GM21381 (cell line): ENCODE data around the gene GJB3.
"Not testable (repeated sequence)": the region's sequence is repeated elsewhere in the genome, so short reads cannot be mapped to it uniquely, and the experiment has no call there.

Experiments used
- ATAC-seq: cut with Tn5 transposase; IDR thresholded peaks from one replicate; pipeline ENCODE4 v1.9.1; 2021; ENCODE audit warnings: mild to moderate bottlenecking, moderate library complexity; ENCODE audit not compliant: unreplicated experiment

Gene GJB3

DNA sequence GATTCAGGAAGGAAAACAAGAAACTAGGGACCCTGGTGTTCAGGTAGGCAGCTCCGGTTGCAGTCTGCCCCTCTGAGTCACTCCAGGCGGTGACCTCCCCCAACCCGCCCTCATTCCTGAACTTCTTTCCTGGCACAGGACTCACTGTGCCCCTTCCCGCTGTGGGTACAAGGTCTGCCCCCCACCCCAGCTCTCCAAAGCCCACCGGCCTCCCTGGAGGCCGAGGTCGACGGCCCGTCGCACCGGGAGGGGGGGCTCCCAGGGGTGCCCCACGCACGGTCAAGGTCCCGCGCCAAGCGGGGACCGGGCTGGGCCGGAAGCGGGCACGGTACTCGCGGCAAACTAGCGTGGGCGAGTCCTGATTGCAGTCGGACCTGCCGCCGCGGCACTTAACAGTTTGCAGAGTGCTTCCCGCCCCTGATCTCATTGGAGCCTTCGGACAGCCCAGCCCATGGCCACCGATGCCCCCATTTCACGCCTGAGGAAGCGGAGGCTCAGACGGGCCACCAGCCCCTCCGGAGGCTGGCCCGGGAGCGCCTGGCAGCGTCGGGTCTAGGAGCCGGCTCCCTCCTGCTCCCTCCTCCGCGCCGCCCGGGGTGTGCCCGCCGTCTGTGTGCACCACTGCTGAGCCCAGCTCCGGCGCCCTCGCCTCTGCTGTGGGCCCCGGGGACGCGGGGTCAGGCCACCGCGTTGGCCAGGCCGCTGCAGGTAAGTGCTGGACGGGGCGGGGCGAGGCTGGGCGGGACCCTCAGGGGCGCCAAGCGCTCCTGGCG lies at the start of gene GJB3:
Gene GJB3, plus strand, starts transcription at position 144 of the 773 bp plus-strand sequence. CDS start 3,549 bp downstream, outside the sequence.
- no peak for ATAC-seq

DNA sequence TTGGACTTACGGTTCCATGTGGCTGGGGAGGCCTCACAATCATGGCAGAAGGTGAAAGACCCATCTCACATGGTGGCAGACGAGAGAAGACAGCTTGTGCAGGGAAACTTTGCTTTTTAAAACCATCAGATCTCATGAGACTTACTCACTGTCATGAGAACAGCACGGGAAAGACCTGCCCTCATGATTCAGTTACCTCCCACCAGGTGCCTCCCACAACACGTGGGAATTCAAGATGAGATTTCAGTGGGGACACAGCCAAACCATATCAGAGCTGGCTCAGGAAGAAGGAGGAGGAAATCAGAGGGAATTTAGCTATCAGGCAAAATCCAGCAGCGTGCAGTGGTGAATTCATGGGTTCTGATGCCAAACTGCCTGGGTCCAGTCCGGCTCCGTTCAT lies 48.2 kb upstream of the GJB3 start:
- not testable (repeated sequence) for ATAC-seq

DNA sequence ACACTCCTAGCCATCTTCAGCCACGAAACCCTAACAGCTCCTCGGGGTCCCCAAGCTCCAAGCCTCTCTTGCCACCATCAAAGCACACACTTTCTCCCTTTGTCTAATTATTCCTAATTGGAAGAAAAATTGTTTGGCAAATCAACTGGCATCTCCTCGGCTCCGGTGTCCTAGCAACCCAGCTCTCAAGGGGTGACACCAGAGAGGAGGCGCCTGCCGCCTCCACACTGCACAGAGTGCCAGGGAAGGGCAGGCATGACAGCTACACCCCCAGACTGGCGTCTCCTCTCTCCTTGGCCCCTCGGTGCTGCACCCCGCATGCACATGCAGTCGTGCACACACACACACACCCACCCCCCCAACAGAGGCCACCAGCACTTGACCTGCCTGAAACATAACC lies 44.3 kb upstream of the GJB3 start:
- no peak for ATAC-seq

DNA sequence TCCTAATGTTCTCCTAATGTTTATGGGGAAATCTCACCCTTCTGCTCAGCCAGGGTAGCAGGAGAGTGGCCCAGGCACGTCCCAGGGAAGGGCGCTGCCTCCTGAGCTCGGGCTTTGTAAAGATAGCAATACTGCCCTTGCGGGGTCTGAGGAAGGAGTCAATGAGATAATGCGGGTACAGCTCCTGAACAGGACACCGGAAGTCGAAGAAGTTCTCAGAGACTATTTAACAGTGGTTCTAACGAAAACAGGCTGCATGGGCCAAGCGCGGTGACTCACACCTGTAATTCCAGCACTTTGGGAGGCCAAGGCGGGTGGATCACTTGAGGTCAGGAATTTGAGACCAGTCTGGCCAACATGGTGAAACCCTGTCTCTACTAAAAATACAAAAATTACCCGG lies 43.8 kb upstream of the GJB3 start:
- not testable (repeated sequence) for ATAC-seq

DNA sequence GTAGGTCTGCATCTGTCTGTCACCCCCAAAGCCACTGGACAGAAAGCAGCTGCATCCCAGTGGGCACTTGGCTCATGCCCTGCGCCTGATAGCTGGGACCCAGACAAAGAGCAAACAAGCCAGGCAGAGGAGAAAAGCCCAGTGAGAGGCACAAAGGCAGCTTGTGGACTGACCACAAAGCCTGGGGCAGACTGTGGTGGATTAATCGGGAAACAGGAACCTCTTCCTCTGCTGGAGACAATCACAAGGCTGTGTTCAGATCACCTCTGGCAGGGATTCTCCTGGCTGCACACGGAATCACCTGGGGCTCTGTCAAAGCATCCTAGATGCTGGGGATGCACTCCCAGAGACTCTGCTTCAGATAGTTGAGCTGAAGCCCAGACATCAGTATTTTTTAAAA lies 41.4 kb upstream of the GJB3 start:
- no peak for ATAC-seq

DNA sequence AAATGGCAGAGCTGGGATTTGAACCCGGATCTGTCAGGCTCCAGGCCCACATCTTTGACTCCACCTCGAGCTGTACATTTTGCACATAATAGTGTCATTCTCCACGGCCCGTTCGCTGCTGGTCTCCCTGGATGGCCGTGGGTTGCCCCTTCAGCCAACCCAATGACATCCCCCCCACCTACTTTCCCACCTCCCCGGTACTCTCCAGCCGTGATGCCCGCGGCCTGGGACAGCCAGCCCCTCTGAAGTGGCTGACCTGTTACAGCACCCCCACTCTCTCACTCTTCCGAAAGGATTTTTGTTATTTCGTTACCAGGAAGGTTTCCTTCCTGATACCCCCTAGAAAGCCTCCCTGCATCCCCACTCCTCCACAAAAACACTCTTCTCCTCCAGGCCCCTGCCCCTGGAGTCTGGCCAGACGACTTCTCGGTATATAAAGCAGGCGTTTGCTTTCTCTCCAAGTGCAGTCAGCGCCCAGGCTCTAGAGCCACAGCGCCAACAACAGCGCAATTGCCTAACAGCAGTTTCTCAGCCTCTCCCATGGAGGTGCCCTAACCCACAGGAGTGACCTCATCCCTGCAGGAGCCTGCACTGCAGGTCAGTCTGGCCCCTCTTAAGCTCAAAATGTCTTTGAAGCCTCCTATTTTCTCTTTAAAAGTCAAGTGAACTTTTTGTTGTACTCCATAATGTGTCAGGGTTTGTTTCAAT lies 40.7 kb upstream of the GJB3 start:
- no peak for ATAC-seq

DNA sequence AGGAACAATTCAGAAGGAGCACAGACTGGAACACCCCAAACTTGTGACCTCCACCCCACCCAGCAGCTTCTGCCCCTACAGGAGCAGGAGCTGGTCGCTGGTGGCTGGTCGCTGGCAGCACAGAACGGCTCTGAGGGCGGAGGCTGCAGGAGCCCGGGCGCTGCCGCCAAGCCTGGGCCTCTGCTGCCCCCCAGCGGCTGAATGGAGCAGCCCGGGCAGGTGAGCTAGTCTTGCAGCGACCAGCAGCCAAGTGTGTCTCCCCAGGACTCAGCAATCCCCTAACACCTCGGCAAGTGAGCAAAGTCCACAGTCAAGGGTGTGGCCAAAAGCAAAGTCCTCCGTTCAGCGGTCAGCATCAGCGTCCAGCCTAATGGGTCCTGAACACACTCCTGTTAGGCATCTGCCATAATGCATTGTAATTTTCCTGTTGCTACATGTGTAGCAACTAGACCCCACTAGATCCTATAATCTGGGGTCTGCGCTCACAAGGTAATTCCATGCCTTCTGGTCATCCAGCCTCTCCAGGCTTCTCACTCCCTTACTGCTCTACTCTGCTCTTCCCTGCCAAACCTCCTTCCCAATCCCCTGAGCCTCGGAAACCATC lies 38.2 kb upstream of the GJB3 start:
- peak; percentile 80 for ATAC-seq

DNA sequence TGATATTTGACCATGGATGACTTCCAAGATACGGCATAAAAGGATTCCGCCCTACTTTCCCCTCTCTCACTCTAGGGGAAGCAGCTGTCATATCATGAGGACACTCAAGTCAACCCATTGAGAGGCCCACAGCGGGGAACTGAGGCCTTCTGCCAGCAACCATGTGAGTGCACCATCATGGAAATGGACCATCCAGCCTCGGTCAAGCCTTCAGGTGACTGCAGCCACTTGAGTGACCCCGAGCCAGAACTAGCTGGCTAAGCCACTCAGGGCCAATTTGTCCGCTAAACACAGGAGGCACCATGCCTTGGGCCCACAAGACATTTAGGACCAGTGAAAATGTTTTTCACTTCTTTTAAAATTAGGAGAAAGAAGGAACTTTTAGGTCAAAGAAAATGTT lies 37.2 kb upstream of the GJB3 start:
- ATAC-seq = no peak

DNA sequence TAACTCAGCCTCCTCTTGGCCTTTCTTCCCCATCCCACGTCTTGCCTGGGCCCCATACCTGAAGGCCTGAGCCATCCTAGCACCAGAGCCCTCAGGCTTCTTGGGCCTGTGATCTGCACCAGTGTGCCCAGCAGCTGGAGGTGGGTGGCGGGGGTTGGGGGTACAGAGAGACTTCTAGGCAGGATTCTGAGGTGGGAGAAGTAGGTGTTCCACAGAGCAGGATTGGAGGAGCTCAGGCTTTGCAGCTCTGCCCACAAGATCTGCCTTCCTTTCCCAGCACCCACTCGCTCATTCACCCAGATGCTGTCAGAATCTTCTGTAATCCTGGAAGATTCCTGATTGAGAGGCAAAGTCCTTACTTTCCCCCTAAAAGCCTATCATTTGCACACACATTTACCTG lies 36.2 kb upstream of the GJB3 start:
- ATAC-seq = no peak

DNA sequence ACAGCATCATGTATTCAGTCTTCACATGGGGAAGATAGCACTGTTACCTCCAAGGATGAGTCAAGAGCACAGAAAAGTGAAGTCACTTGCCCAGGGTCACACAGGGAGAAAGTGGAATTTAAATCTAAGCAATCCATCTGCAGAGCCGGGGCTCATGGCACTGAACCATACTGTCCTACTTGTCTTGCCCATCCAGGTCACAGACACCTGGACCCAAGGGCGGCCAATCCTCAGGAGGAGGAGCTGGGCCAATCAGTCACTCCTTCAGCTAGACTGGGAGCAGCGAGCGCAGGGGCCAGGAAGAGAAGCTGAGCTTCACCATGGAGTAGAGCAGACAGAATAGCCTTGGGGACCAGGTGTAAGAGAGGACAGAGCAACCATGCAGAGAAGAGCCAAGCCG lies 35.3 kb upstream of the GJB3 start:
- ATAC-seq = no peak

DNA sequence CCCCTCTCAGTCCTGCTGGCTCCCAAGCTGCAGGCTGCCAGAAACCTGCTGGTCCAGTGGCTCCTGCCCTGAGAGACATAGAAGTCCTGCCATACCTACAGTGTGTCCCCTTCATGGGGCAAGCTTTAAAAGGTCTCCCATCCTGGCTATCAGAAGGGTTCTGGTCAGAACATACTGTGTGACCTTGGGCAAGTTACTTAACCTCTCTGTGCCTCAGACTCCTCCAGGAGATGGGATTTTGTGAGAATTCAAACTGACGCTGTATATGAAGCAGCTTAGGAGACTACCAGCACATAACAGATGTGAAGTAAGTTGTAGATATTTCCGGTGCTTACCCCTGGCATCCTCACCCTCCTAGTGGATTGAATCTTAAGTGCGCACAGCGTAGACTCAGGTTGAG lies 34.9 kb upstream of the GJB3 start:
- no peak for ATAC-seq

DNA sequence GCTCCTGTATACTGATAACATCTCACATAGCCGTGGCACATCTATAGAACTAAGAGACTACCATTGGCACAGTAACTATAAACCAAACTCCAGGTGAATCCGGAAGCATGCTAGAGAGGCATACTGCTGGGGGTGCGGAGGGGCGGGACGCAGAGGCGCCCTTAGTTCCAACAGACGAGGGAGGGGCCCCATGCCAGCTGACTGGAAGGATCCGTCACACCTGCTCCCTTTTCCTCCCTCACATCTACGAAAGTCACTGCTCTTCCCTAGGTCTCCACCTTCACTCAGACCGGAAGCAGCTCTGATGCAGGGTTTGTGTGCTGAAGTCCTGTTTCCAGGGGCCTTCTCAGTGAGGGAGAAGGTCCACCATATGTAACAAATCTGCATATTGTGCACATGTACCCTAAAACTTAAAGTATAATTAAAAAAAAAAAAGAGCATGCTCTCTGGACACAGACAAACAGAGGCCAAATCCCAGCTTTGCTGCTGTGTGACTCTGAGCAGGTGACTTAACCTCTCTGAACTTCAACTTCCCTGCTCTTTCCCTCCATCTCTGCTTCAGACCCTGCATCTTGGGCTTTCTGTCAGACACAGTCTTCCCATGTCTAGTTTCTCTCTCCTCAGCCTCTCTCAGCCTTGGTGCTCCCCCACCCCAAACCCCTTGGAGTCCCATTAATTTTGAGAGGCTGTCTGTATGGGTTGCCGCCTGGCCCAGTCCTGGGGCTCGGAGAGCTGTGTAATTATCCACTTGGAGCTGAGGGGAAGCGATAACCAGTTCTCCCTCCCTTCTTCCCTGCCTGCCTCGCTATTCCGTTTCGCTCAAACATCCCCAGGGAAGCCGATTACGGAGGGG lies 34.0 kb upstream of the GJB3 start:
- ATAC-seq = no peak

DNA sequence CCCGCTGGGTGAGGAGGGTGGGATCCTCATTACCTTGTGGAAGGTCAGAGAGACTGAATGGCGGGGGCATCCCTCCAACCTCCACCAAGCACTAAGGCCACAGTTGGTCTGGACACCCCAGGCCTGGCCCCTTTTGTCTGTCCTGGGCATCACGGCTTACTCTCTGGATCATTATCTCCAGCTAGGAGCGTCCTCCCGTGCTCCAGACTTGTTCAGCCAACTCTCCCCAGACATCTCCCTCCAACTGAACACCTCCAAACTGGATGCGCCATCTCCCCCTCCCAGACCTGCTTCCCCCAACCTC lies 33.4 kb upstream of the GJB3 start:
- no peak for ATAC-seq

DNA sequence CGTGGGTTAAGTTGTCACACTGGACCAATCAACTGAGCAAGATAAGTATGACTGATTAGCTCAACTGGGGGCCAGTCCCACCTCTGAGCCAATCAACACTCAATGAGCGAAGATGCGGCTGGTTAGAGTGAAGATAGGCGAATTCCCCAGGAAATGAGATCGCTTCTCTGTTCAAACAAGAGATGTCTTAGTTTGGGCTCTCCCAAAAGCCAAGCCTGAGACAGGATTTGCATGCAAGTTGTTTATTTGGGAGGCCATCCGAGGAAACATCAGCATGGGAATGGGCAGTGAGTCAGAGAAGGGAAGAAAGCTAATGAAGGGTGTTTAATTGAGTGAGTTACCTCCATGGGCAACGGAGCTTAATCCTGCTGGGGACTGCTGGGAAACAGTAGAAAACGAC lies 31.0 kb upstream of the GJB3 start:
- no peak for ATAC-seq

DNA sequence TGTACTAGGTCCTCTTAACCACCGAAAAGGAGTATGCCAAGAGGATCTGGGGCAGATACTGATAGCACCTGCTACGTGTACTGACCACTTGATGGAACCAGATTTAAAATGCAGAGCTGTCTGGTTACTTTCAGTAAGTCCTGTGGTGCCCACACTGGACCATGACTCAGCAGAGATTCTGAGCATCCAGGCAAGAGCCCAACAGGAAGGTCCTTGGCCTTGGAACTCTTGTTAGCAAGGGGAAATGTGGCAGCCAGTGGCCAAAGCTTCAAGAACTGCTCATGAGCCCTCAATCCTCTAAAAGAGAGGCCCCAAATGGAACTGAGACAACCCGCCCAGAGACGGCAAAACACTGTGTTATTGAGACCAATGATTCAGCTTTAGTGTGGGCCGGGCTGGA lies 30.4 kb upstream of the GJB3 start:
- no peak for ATAC-seq

DNA sequence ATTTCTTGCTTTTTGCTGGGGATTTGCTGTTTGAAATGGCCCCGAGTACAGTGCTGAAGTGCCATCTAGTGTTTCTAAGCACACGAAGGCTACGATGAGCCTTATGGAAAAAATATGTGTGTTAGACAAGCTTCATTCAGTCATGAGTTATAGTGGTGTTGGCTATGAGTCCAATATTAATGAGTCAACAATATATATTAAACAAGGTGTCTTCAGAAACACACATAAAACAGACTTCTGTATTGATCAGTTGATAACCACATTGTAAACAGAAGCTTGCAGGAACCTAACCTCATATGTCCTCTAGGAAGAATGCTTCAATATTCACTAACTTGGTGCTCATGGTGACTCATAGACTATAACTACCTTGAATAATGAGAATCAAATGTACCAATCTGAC lies 27.9 kb upstream of the GJB3 start:
- no peak for ATAC-seq

DNA sequence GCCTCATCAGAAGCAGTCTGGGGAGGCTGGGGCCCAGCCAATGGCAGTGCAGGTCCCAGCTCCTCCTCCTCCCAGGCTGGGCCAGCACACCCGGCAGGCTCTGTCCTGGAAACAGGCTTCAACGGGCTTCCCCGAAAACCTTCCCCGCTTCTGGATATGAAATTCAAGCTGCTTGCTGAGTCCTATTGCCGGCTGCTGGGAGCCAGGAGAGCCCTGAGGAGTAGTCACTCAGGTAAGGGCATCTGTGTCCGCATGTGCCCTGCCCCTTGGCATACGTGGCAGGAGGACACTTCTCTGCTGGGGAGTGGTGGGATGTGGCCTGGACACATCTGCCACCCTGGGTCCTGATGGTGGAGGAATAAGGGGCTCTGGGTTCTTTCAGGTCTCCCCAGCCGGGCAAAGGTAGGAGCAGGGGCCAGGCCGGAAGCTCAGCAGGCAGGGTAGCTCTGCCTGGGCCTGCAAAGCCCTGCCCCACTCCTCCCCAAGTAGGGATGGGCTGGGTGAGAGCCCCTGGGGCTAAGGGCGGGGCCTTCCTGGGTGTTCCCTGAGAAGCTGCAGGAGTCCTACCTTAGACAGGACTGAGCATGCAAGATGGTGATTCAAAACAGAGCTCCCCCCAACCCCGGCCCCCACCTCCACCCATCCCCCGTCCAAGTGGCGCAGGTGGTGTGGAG lies 25.9 kb upstream of the GJB3 start, which contains the start of gene GJB5:
Gene GJB5, plus strand, starts transcription at position 84 of the 674 bp plus-strand sequence. CDS start 2,284 bp downstream, outside the sequence.
- no peak for ATAC-seq

DNA sequence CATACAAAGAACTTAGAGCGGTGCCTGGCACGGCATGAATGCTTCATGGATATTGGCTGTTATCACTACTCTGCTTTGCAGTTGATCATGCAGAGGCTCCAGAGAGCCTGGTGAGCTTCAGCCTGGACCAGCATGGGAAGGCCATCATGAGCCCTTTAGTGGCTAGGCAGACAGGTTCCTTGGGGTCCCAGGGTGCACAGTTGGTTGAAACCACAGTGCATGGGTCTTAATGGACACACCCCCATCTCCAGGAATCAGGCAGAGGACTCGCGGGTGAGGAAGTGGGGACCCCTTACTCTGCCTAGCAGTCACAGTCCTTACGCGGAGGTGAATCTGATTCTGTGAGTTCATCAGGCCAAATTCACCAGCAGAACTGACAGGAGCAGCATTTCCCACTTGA lies 25.1 kb upstream of the GJB3 start:
- no peak for ATAC-seq

DNA sequence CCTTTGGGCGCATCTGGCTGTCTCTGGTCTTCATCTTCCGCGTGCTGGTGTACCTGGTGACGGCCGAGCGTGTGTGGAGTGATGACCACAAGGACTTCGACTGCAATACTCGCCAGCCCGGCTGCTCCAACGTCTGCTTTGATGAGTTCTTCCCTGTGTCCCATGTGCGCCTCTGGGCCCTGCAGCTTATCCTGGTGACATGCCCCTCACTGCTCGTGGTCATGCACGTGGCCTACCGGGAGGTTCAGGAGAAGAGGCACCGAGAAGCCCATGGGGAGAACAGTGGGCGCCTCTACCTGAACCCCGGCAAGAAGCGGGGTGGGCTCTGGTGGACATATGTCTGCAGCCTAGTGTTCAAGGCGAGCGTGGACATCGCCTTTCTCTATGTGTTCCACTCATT lies 23.6 kb upstream of the GJB3 start:
- no peak for ATAC-seq

DNA sequence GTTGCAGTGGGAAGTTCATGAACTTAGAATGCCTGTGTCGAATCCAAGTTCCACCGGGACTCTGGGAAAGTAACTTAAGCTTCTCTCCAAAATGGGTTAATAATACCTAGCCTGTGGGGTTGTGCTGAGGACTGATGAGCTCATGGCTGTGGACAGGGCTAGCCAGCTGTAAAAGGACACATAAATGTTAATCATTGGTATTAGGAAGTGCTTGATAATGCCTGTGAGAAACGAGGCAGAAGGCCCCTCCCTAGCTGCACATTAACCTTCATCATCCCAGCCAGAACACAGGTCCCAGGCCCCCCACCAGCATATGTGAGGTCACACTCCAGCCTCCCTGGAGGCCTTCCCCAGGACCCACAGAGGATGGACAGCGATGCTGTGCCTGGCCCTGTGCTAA lies 22.3 kb upstream of the GJB3 start:
- no peak for ATAC-seq
